ENCODE results near the gene CRELD1. TPM values are rescaled to one million over a fixed set of nuclear protein-coding genes. Genes with fewer than 3 reads are reported as not detected.

CRELD1 gene
- total and polyA plus RNA-seq, 2 of the 4 experiments (the other 2 are of a cell fraction) = 8.6 to 25.7 TPM

- dilution Hi-C loops (cut with HindIII; ENCODE audit: low sequenced_read_pairs, unreplicated experiment) = no loop called here
- CTCF ChIA-PET = interaction anchor here (0.6 kb wide), 1 partner anchor 335 kb away, joined by 6 read pairs; no protein-coding TSS in a partner anchor
These were observed 16.6 kb upstream of the CRELD1 start, which contains the start of gene IL17RC for GRCh38 chr3:9916734-9917680. TSS of gene IL17RC (plus strand) at chr3:9917098. CDS start at chr3:9917316, 218 bp downstream.

More at GRCh38 chr3:9916734-9917680, 16.6 kb upstream of the CRELD1 start, which contains the start of gene IL17RC:
- in situ Hi-C loops (cut with MboI; ENCODE audit: low sequenced_read_pairs) = no loop called here
- peak within 1 kb of the TSS; percentile 61 for H2BK20ac ChIP-seq (ENCODE audit: low read depth, low read length)
- peak within 1 kb of the TSS; percentile 82 for H3K18ac ChIP-seq (ENCODE audit: low read depth, low read length)
- ATAC-seq (ENCODE audit: low read depth) = peak; percentile 84
- H4K20me1 ChIP-seq (ENCODE audit: insufficient read depth, low read length) = no peaks in the 10 kb centered on the region
- TF ChIP-seq RCOR1 (IDR thresholded peaks at IDR 0.05; ENCODE audit: insufficient replicate concordance, low read length) (no peak), MXI1 (IDR thresholded peaks at IDR 0.05; ENCODE audit: borderline replicate concordance, low read depth, low read length) (0 out of 2 replicates have a peak, but pooled peaks have one; percentile 32)
- H3K4me3 ChIP-seq (ENCODE audit: insufficient read depth, low read depth, low read length) = peak within 1 kb of the TSS; percentile 49
- peaks cover 2% of the 10 kb centered on the region; the same call in 1 of the 2 replicates for H3K36me3 ChIP-seq (ENCODE audit: control insufficient read depth, insufficient read depth, low read length)
- H3K27ac ChIP-seq (ENCODE audit: insufficient read depth, low read length) = peak within 1 kb of the TSS; percentile 89
- peak; percentile 84 for DNase-seq
- peak within 1 kb of the TSS; percentile 48; the same call in 1 of the 2 replicates for H3K56ac ChIP-seq (ENCODE audit: extremely low read depth, insufficient read depth, low read length)
- no peaks in the 10 kb centered on the region for H3K27me3 ChIP-seq (ENCODE audit: control insufficient read depth, insufficient read depth, low read length)
- H4K8ac ChIP-seq (ENCODE audit: low read depth in 2 of 2, low read length in 2 of 2) = peak within 1 kb of the TSS; percentile 73 to 98
- peak within 1 kb of the TSS; percentile 94 for H4K5ac ChIP-seq (ENCODE audit: low read depth, low read length)
- POLR2A ChIA-PET (ENCODE audit: unreplicated experiment) = no interaction called here
- WGBS, 2 experiments (ENCODE audit: extremely low coverage in 2 of 2, insufficient read length in 1 of 2) = 19% methylated on average over 3 of the region's 19 CpGs; no CpG with 5 or more reads in 1 of the 2 experiments
- BruUV-seq (replicated peaks) = TSS peak; percentile 68
- peak within 1 kb of the TSS; percentile 96; the same call in 1 of the 2 replicates for H2AK5ac ChIP-seq (ENCODE audit: low read depth, low read length)
- peak within 1 kb of the TSS; percentile 93 for H2BK120ac ChIP-seq (ENCODE audit: low read depth, low read length)
- peaks cover 32% of the 10 kb centered on the region for H3K4me1 ChIP-seq (ENCODE audit: control insufficient read depth, insufficient read depth, low read length)
- H3K9ac ChIP-seq (ENCODE audit: low read depth, low read length) = peak within 1 kb of the TSS; percentile 79
- peak within 1 kb of the TSS; percentile 94 for H3K4me2 ChIP-seq (ENCODE audit: low read depth, low read length)
- H2BK15ac ChIP-seq (ENCODE audit: low read depth, low read length) = peak within 1 kb of the TSS; percentile 70; the same call in 2 of the 3 replicates
- peaks cover 11% of the 10 kb centered on the region for H3K9me1 ChIP-seq (ENCODE audit: insufficient read depth, low read length)
- H4K91ac ChIP-seq (ENCODE audit: insufficient read depth, low read depth, low read length) = peak within 1 kb of the TSS; percentile 56
- H2AK9ac ChIP-seq (replicated peaks; ENCODE audit: low read depth, low read length, poor library complexity) = peak within 1 kb of the TSS; percentile 96
- peak within 1 kb of the TSS; percentile 96 for H3K23ac ChIP-seq (ENCODE audit: low read depth, low read length)
- intact Hi-C loops (cut with micrococcal nuclease) = loop anchor here (5.0 kb wide), 1 partner anchor 200 kb away; no protein-coding TSS in a partner anchor
- H2BK5ac ChIP-seq (ENCODE audit: low read depth, low read length, poor library complexity, severe bottlenecking) = peak within 1 kb of the TSS; percentile 84
- peak within 1 kb of the TSS; percentile 95 for H3K14ac ChIP-seq (replicated peaks; ENCODE audit: low read depth, low read length)
- H2AFZ ChIP-seq (replicated peaks; ENCODE audit: low read length, poor library complexity) = peak within 1 kb of the TSS; percentile 99
- no peaks in the 10 kb centered on the region for H3K9me3 ChIP-seq (ENCODE audit: control insufficient read depth, insufficient read depth, low read length)
- peaks cover 7 to 38% of the 10 kb centered on the region in 2 experiments; a peak in 3 of 4 replicates for H3K79me1 ChIP-seq (ENCODE audit: low read depth in 1 of 2, low read length in 2 of 2)
- peak within 1 kb of the TSS; percentile 96 for H3K4ac ChIP-seq (ENCODE audit: low read depth, low read length)

Measured in IMR-90 (cell line).